VCaP (cell line): ENCODE results near the gene EFHD2.
"Not testable (repeated sequence)": the region's sequence is repeated elsewhere in the genome, so short reads cannot be mapped to it uniquely, and the experiment has no call there.

Experiments used
- H3K27ac ChIP-seq: fragments of 450-650 bp; 2 replicates; pipeline ENCODE4 v1.5.1; 2017
- CTCF ChIP-seq: fragments of 450-650 bp; conservative IDR thresholded peaks from 2 replicates; pipeline ENCODE4 v1.5.1; 2017; ENCODE audit warnings: mild to moderate bottlenecking, moderate library complexity

Gene EFHD2

GRCh38 chr1:15465674-15466073, 56.0 kb downstream of the EFHD2 start:
- no peak for TF ChIP-seq CTCF
- no peak overlapping the region for H3K27ac ChIP-seq

- H3K27ac ChIP-seq = not testable (repeated sequence)
Measured at GRCh38 chr1:15466955-15467625, 57.4 kb downstream of the EFHD2 start.

GRCh38 chr1:15468145-15468544, 58.5 kb downstream of the EFHD2 start:
- H3K27ac ChIP-seq = no peak overlapping the region
- no peak for TF ChIP-seq CTCF

GRCh38 chr1:15469361-15469760, 59.7 kb downstream of the EFHD2 start:
- H3K27ac ChIP-seq = no peak overlapping the region
- no peak for TF ChIP-seq CTCF

- H3K27ac ChIP-seq = not testable (repeated sequence)
Measured at GRCh38 chr1:15469821-15470448, 60.2 kb downstream of the EFHD2 start.

- not testable (repeated sequence) for H3K27ac ChIP-seq
Measured at GRCh38 chr1:15471067-15471466, 61.4 kb downstream of the EFHD2 start.

- not testable (repeated sequence) for H3K27ac ChIP-seq
Measured at GRCh38 chr1:15471723-15472122, 62.0 kb downstream of the EFHD2 start.

GRCh38 chr1:15472587-15472986, 62.9 kb downstream of the EFHD2 start:
- no peak overlapping the region for H3K27ac ChIP-seq
- TF ChIP-seq CTCF = no peak

- H3K27ac ChIP-seq = no peak within 1 kb of the TSS
Measured at GRCh38 chr1:15475752-15476314, 66.1 kb downstream of the EFHD2 start, which contains the start of gene CELA2B. Gene CELA2B (plus strand): TSS chr1:15476104. CDS start chr1:15476126, 22 bp downstream.

More at GRCh38 chr1:15475752-15476314, 66.1 kb downstream of the EFHD2 start, which contains the start of gene CELA2B:
- no peak for TF ChIP-seq CTCF
